Measurements from ENCODE around the gene GPHN. TPM values are rescaled to one million over a fixed set of nuclear protein-coding genes. Genes with fewer than 3 reads are reported as not detected.

Gene GPHN
- total and polyA plus RNA-seq, 4 donors = 9.1 to 57.6 (median 33.9) TPM

GRCh38 chr14:67068251-67068650 is 560.3 kb downstream of the GPHN start:
- Histone ChIP-seq H3K27ac (ENCODE audit: low read depth in 1 of 2, low read length in 1 of 2) (no peak overlapping the region), H3K4me3 (no peak overlapping the region), H3K36me3 (ENCODE audit: control insufficient read depth in 4 of 4, insufficient read depth in 4 of 4, low read length in 4 of 4) (no peaks in the 10 kb centered on the region), H3K4me1 (ENCODE audit: control insufficient read depth in 5 of 5, insufficient read depth in 5 of 5, low read length in 5 of 5) (peaks cover 0 to 10% (median 0%) of the 10 kb centered on the region in 5 donors), H3K9me3 (ENCODE audit: control insufficient read depth in 4 of 4, insufficient read depth in 3 of 4, low read length in 3 of 4) (no peaks in the 10 kb centered on the region), H3K9ac (ENCODE audit: insufficient read depth in 1 of 2, low read length in 2 of 2) (no peak overlapping the region), H3K27me3 (ENCODE audit: control insufficient read depth in 3 of 3, insufficient read depth in 3 of 3, low read length in 2 of 3) (no peaks in the 10 kb centered on the region)
- 89 to 95% methylated on average over 1 of the region's 1 CpG for WGBS, 2 donors
- DNase-seq = no peak
- TF ChIP-seq CTCF (IDR thresholded peaks at IDR 0.05; ENCODE audit: control extremely low read depth, extremely low read depth) = no peak
- no peak for ATAC-seq (ENCODE audit: insufficient read depth, low FRiP score)

- Histone ChIP-seq H3K9ac (ENCODE audit: insufficient read depth in 1 of 2, low read length in 2 of 2) (no peak overlapping the region), H3K9me3 (ENCODE audit: control insufficient read depth in 4 of 4, insufficient read depth in 3 of 4, low read length in 3 of 4) (no peaks in the 10 kb centered on the region), H3K36me3 (ENCODE audit: control insufficient read depth in 4 of 4, insufficient read depth in 4 of 4, low read length in 4 of 4) (no peaks in the 10 kb centered on the region), H3K27me3 (ENCODE audit: control insufficient read depth in 3 of 3, insufficient read depth in 3 of 3, low read length in 2 of 3) (no peaks in the 10 kb centered on the region), H3K4me3 (no peak overlapping the region), H3K27ac (ENCODE audit: low read depth in 1 of 2, low read length in 1 of 2) (no peak overlapping the region), H3K4me1 (ENCODE audit: control insufficient read depth in 5 of 5, insufficient read depth in 5 of 5, low read length in 5 of 5) (peaks cover 0 to 10% (median 0%) of the 10 kb centered on the region in 5 donors)
- DNase-seq (no peak), ATAC-seq (ENCODE audit: insufficient read depth, low FRiP score) (no peak)
- TF ChIP-seq CTCF (IDR thresholded peaks at IDR 0.05; ENCODE audit: control extremely low read depth, extremely low read depth) = no peak
- 86 to 92% methylated on average over 3 of the region's 3 CpGs for WGBS, 2 donors
These were observed 563.6 kb downstream of the GPHN start for GRCh38 chr14:67071506-67071905.

GRCh38 chr14:67077921-67078320 is 570.0 kb downstream of the GPHN start:
- Histone ChIP-seq H3K9ac (ENCODE audit: insufficient read depth in 1 of 2, low read length in 2 of 2) (no peak overlapping the region), H3K27ac (ENCODE audit: low read depth in 1 of 2, low read length in 1 of 2) (no peak overlapping the region), H3K36me3 (ENCODE audit: control insufficient read depth in 4 of 4, insufficient read depth in 4 of 4, low read length in 4 of 4) (no peaks in the 10 kb centered on the region), H3K27me3 (ENCODE audit: control insufficient read depth in 3 of 3, insufficient read depth in 3 of 3, low read length in 2 of 3) (no peaks in the 10 kb centered on the region), H3K4me1 (ENCODE audit: control insufficient read depth in 5 of 5, insufficient read depth in 5 of 5, low read length in 5 of 5) (peaks cover 0 to 7% (median 0%) of the 10 kb centered on the region in 5 donors), H3K4me3 (no peak overlapping the region), H3K9me3 (ENCODE audit: control insufficient read depth in 4 of 4, insufficient read depth in 3 of 4, low read length in 3 of 4) (peaks cover 0 to 3% (median 0%) of the 10 kb centered on the region in 4 donors)
- no peak for TF ChIP-seq CTCF (IDR thresholded peaks at IDR 0.05; ENCODE audit: control extremely low read depth, extremely low read depth)
- DNase-seq (peak in 2 of 3 donors; percentile 27 to 67), ATAC-seq (ENCODE audit: insufficient read depth, low FRiP score) (no peak)
- WGBS, 2 donors = 78 to 93% methylated on average over 3 of the region's 3 CpGs

GRCh38 chr14:67079846-67080245 is 571.9 kb downstream of the GPHN start:
- Histone ChIP-seq H3K4me3 (no peak overlapping the region), H3K9me3 (ENCODE audit: control insufficient read depth in 4 of 4, insufficient read depth in 3 of 4, low read length in 3 of 4) (peaks cover 0 to 3% (median 0%) of the 10 kb centered on the region in 4 donors), H3K4me1 (ENCODE audit: control insufficient read depth in 5 of 5, insufficient read depth in 5 of 5, low read length in 5 of 5) (peaks cover 0 to 7% (median 0%) of the 10 kb centered on the region in 5 donors), H3K27me3 (ENCODE audit: control insufficient read depth in 3 of 3, insufficient read depth in 3 of 3, low read length in 2 of 3) (no peaks in the 10 kb centered on the region), H3K36me3 (ENCODE audit: control insufficient read depth in 4 of 4, insufficient read depth in 4 of 4, low read length in 4 of 4) (no peaks in the 10 kb centered on the region), H3K9ac (ENCODE audit: insufficient read depth in 1 of 2, low read length in 2 of 2) (no peak overlapping the region), H3K27ac (ENCODE audit: low read depth in 1 of 2, low read length in 1 of 2) (no peak overlapping the region)
- ATAC-seq (ENCODE audit: insufficient read depth, low FRiP score) (no peak), DNase-seq (no peak)
- no peak for TF ChIP-seq CTCF (IDR thresholded peaks at IDR 0.05; ENCODE audit: control extremely low read depth, extremely low read depth)

Measured in lung (tissue), 12 donors.